Esophagus muscularis mucosa (tissue), 4 donors: Measurements from ENCODE around the gene CALML6. TPM values are rescaled to one million over a fixed set of nuclear protein-coding genes. Genes with fewer than 3 reads are reported as not detected.

Experiments used
- DNase-seq: peaks from one replicate; pipeline ENCODE4 v3.0.0-alpha.2; 2017; ENCODE audit errors: extremely low spot score
- H3K27ac ChIP-seq, 4 donors: fragments of 200-600 bp; sonication (generic); replicated peaks in 1 of 4; 1 replicate in 3 of 4; 2 replicates in 1 of 4; pipeline ENCODE4 v1.5.1; 2016 to 2019; ENCODE audit warnings: mild to moderate bottlenecking in 1 of 4
- H3K27me3 ChIP-seq, 4 donors: fragments of 200-600 bp; sonication (generic); one replicate each; pipeline versions ENCODE4 v1.5.1 to v1.6.0; 2016 to 2019
- H3K36me3 ChIP-seq, 4 donors: fragments of 200-600 bp; sonication (generic); one replicate each; pipeline ENCODE4 v1.5.1; 2016 to 2019
- H3K4me1 ChIP-seq, 4 donors: fragments of 200-600 bp; sonication (generic); one replicate each; pipeline ENCODE4 v1.5.1; 2016 to 2019
- H3K4me3 ChIP-seq, 4 donors: fragments of 200-600 bp; sonication (generic); 1 replicate in 2 of 4; 2 replicates in 2 of 4; pipeline ENCODE4 v1.5.1; 2016 to 2019; ENCODE audit warnings: mild to moderate bottlenecking in 4 of 4, moderate library complexity in 1 of 4
- H3K9me3 ChIP-seq, 4 donors: fragments of 200-600 bp; sonication (generic); 1 replicate in 3 of 4; 2 replicates in 1 of 4; pipeline ENCODE4 v1.5.1; 2016 to 2019
- EP300 ChIP-seq: sonication (generic); formaldehyde crosslinking; IDR thresholded peaks from one replicate; pipeline ENCODE4 v1.6.1; 2017; ENCODE audit warnings: antibody characterized with exemption
- POLR2A ChIP-seq: fragments of 450-650 bp; IDR thresholded peaks from one replicate; pipeline ENCODE4 v1.6.1; 2017; ENCODE audit warnings: antibody characterized with exemption, moderate library complexity, mild to moderate bottlenecking, low read depth
- POLR2AphosphoS5 ChIP-seq, 2 donors: sonication (generic); formaldehyde crosslinking; IDR thresholded peaks; one replicate each; pipeline ENCODE4 v1.6.1; 2017; ENCODE audit warnings: antibody characterized with exemption in 2 of 2
- WGBS: methylation state at CpG from one replicate; pipeline ENCODE4 v1.1.5; 2018; 5-methylcytosine and 5-hydroxymethylcytosine counted together
- intact Hi-C: fragments of 100-400 bp; cut with DNase I; formaldehyde crosslinking; loops from one replicate; pipeline ENCODE4 v1.15.1; 2023
- total RNA-seq, 4 donors: library from RNA; depleted of rRNA; stranded (reverse); fragments of >200 nt; gene quantifications; one replicate each; pipeline versions ENCODE4 v1.1.0 to v1.2.1, GENCODE V29; 2016
- TF ChIP-seq, protein P1 (sequence below), 3 experiments: fragments of 200-600 bp in 2 of 3; fragments of 450-650 bp in 1 of 3; sonication (generic) in 2 of 3; IDR thresholded peaks; one replicate each; pipeline ENCODE4 v1.5.1; 2017 to 2019; ENCODE audit warnings: antibody characterized with exemption in 3 of 3, mild to moderate bottlenecking in 2 of 3, moderate library complexity in 1 of 3

Gene CALML6
- total RNA-seq, 4 donors from 2014 or later: not detected

- no peak for DNase-seq
- no peak overlapping the region for H3K4me3 ChIP-seq
- no peaks in the 10 kb centered on the region for H3K9me3 ChIP-seq
- no peaks in the 10 kb centered on the region for H3K36me3 ChIP-seq
- peaks cover 0 to 74% (median 13%) of the 10 kb centered on the region in 4 donors for H3K27me3 ChIP-seq
- WGBS: 78% methylated on average over 5 of the region's 22 CpGs
- peaks cover 0 to 15% (median 9%) of the 10 kb centered on the region in 4 donors for H3K4me1 ChIP-seq
- intact Hi-C loops: loop anchor here (5.0 kb wide), 1 partner anchor 90 kb away; no protein-coding TSS in a partner anchor
- TF ChIP-seq EP300: no peak
- TF ChIP-seq, protein P1, sequence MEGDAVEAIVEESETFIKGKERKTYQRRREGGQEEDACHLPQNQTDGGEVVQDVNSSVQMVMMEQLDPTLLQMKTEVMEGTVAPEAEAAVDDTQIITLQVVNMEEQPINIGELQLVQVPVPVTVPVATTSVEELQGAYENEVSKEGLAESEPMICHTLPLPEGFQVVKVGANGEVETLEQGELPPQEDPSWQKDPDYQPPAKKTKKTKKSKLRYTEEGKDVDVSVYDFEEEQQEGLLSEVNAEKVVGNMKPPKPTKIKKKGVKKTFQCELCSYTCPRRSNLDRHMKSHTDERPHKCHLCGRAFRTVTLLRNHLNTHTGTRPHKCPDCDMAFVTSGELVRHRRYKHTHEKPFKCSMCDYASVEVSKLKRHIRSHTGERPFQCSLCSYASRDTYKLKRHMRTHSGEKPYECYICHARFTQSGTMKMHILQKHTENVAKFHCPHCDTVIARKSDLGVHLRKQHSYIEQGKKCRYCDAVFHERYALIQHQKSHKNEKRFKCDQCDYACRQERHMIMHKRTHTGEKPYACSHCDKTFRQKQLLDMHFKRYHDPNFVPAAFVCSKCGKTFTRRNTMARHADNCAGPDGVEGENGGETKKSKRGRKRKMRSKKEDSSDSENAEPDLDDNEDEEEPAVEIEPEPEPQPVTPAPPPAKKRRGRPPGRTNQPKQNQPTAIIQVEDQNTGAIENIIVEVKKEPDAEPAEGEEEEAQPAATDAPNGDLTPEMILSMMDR (IDR thresholded peaks at IDR 0.05): no peak
- no peak for TF ChIP-seq POLR2AphosphoS5 (IDR thresholded peaks at IDR 0.05)
- no peak for TF ChIP-seq POLR2A
- no peak overlapping the region for H3K27ac ChIP-seq
Observed at GRCh38 chr1:1957533-1957961, 42.5 kb downstream of the CALML6 start.

GRCh38 chr1:1958071-1958541, 43.0 kb downstream of the CALML6 start:
- Histone ChIP-seq H3K27ac (no peak overlapping the region), H3K9me3 (no peaks in the 10 kb centered on the region), H3K36me3 (no peaks in the 10 kb centered on the region), H3K4me3 (no peak overlapping the region), H3K4me1 (peaks cover 0 to 15% (median 9%) of the 10 kb centered on the region in 4 donors), H3K27me3 (peaks cover 0 to 77% (median 13%) of the 10 kb centered on the region in 4 donors)
- intact Hi-C loops: loop anchor here (5.0 kb wide), 1 partner anchor 89 kb away; no protein-coding TSS in a partner anchor
- TF ChIP-seq EP300 (no peak), POLR2A (no peak), POLR2AphosphoS5 (IDR thresholded peaks at IDR 0.05) (no peak)
- TF ChIP-seq, protein P1 (IDR thresholded peaks at IDR 0.05): no peak
- 83% methylated on average over 28 of the region's 29 CpGs for WGBS
- DNase-seq: no peak

DNA sequence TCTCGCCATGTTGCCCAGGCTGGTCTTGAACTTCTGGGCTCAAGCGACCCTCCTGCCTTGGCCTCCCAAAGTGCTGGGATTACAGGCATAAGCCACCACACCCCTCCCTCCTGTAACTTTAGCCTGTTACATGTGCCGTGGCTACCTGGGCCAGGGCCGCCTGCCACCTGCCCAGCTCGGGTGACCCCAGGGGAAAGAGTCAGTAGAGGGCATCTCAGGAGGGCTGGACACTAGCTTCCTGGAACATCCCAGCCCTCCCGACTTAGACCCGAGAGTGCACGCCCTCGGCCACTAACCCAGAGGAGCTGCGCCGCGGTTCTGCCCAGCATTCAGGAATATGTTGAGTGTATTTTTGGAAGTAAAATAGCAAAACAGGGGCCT, 44.4 kb downstream of the CALML6 start:
- Histone ChIP-seq H3K4me3 (no peak overlapping the region), H3K27ac (no peak overlapping the region), H3K9me3 (no peaks in the 10 kb centered on the region), H3K4me1 (peaks cover 0 to 15% (median 9%) of the 10 kb centered on the region in 4 donors), H3K36me3 (no peaks in the 10 kb centered on the region), H3K27me3 (peaks cover 0 to 87% (median 14%) of the 10 kb centered on the region in 4 donors)
- no peak for DNase-seq
- TF ChIP-seq POLR2AphosphoS5 (IDR thresholded peaks at IDR 0.05) (no peak), POLR2A (no peak), EP300 (no peak)
- TF ChIP-seq, protein P1 (IDR thresholded peaks at IDR 0.05): no peak
- intact Hi-C loops: loop anchor here (5.0 kb wide), 1 partner anchor 88 kb away; no protein-coding TSS in a partner anchor
- 74% methylated on average over 10 of the region's 12 CpGs for WGBS

- no peak overlapping the region for H3K27ac ChIP-seq
- H3K4me1 ChIP-seq: peaks cover 0 to 15% (median 9%) of the 10 kb centered on the region in 4 donors
- whole genome bisulfite sequencing: 5% methylated on average over 21 of the region's 23 CpGs
- TF ChIP-seq, protein P1 (IDR thresholded peaks at IDR 0.05): peak; percentile 48 to 66 (median 55)
- TF ChIP-seq POLR2AphosphoS5 (IDR thresholded peaks at IDR 0.05) (no peak), POLR2A (no peak), EP300 (no peak)
- no peak overlapping the region for H3K4me3 ChIP-seq
- H3K9me3 ChIP-seq: no peaks in the 10 kb centered on the region
- no peak for DNase-seq
- H3K27me3 ChIP-seq: peaks cover 0 to 92% (median 15%) of the 10 kb centered on the region in 4 donors
- H3K36me3 ChIP-seq: no peaks in the 10 kb centered on the region
- intact Hi-C loops: loop anchor here (5.0 kb wide), 1 partner anchor 87 kb away; no protein-coding TSS in a partner anchor
Observed at GRCh38 chr1:1959840-1960479, 44.9 kb downstream of the CALML6 start.
